CD4-positive, alpha-beta T cell treated with Interleukin-4 for 4 hours (primary cell): ENCODE data around the gene SH2D3A.
"Not testable (repeated sequence)": the region's sequence is repeated elsewhere in the genome, so short reads cannot be mapped to it uniquely, and the experiment has no call there.

Experiments used
- DNase-seq: peaks from one replicate; pipeline ENCODE4 v3.0.0-alpha.2; 2020

Gene SH2D3A

GRCh38 chr19:6788896-6789295 lies 21.7 kb upstream of the SH2D3A start:
- DNase-seq: no peak

GRCh38 chr19:6787393-6787792 lies 20.2 kb upstream of the SH2D3A start:
- no peak for DNase-seq

- no peak for DNase-seq
Observed at GRCh38 chr19:6779206-6779605, 12.0 kb upstream of the SH2D3A start.

GRCh38 chr19:6778386-6778785 lies 11.2 kb upstream of the SH2D3A start:
- DNase-seq: no peak

GRCh38 chr19:6777434-6777833 lies 10.2 kb upstream of the SH2D3A start:
- DNase-seq: no peak

- no peak for DNase-seq
Observed at GRCh38 chr19:6776999-6777398, 9.8 kb upstream of the SH2D3A start.

GRCh38 chr19:6776045-6776444 lies 8.8 kb upstream of the SH2D3A start:
- DNase-seq: not testable (repeated sequence)

- DNase-seq: no peak
Observed at GRCh38 chr19:6774821-6775707, 7.8 kb upstream of the SH2D3A start.

GRCh38 chr19:6773323-6773931 lies 6.2 kb upstream of the SH2D3A start:
- DNase-seq: peak; percentile 40

GRCh38 chr19:6772866-6773322 lies 5.7 kb upstream of the SH2D3A start:
- DNase-seq: no peak

- peak; percentile 83 for DNase-seq
Observed at GRCh38 chr19:6772028-6772865, 5.0 kb upstream of the SH2D3A start, which contains the start of gene VAV1. TSS of gene VAV1 (plus strand) at chr19:6772708. CDS start at chr19:6772808, 100 bp downstream.

GRCh38 chr19:6771648-6772027 lies 4.4 kb upstream of the SH2D3A start:
- not testable (repeated sequence) for DNase-seq

- DNase-seq: no peak
Observed at GRCh38 chr19:6769006-6769619, 1.9 kb upstream of the SH2D3A start.

- DNase-seq: no peak
Observed at GRCh38 chr19:6768236-6768785, 1.1 kb upstream of the SH2D3A start.

GRCh38 chr19:6767081-6767356 lies 216 bp downstream of the SH2D3A start:
- DNase-seq: peak; percentile 70

- DNase-seq: no peak
Observed at GRCh38 chr19:6766357-6767080, 716 bp downstream of the SH2D3A start.

GRCh38 chr19:6765738-6766356 lies 1.4 kb downstream of the SH2D3A start:
- no peak for DNase-seq

GRCh38 chr19:6762253-6762797 lies 4.9 kb downstream of the SH2D3A start:
- DNase-seq: not testable (repeated sequence)

- no peak for DNase-seq
Observed at GRCh38 chr19:6761053-6761676, 6.1 kb downstream of the SH2D3A start.

- DNase-seq: no peak
Observed at GRCh38 chr19:6760606-6761005, 6.6 kb downstream of the SH2D3A start.
